GM21723 (cell line): ENCODE data around the gene INSR.

Experiments
- ATAC-seq: cut with Tn5 transposase; IDR thresholded peaks from one replicate; pipeline ENCODE4 v1.9.1; 2021; ENCODE audit warnings: mild to moderate bottlenecking, moderate library complexity; ENCODE audit not compliant: unreplicated experiment

Gene INSR

DNA sequence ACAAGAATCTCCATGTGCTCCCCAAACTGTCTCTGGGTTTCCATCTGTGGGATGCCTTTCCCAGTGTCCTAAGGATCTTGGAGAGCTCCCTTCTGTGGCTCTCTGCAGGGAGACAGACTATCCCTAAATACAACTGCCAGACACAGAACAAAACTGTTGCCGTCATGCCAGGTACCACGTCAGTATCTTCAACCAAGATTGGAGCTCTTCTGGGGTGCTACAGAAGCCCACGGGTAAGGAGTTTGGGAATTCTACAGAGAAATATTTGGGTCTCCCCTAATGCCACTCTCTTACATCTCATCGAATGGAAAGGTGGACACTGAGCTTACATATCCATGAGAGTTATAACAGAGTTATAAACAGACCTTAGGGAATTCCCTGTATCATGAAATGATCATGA, 230.9 kb downstream of the INSR start:
- no peak for ATAC-seq
